ENCODE measurements around the gene SRD5A3.

DNA sequence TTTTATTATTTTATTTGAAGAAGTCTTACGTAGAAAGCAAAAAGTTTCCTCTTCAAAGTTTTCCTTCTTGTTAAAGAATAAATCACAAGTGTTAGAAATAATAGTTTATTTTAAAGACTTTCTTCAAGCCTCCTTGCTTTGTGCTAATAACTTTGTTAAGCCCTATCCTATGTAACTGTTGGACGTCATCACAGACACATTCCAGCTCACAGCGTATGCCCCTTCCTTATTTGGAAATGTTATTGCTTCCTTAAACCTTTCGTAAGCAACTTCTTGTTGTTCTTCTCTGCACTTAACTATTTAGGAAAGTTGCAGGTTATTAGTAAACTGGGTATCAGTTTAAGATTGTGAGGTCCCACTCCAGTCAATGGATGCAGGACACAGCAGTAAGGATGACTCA, 7.6 kb upstream of the SRD5A3 start:
- TF ChIP-seq CTCF (IDR thresholded peaks at IDR 0.05) (no peak), POLR2A (IDR thresholded peaks at IDR 0.05) (no peak)
